GM20431 (cell line): ENCODE data around the gene PLSCR1.
"Not testable (repeated sequence)": the region's sequence is repeated elsewhere in the genome, so short reads cannot be mapped to it uniquely, and the experiment has no call there.

Source experiments
- in situ Hi-C: fragments of 300-500 bp; cut with MseI, MboI; formaldehyde crosslinking; loops from one replicate; pipeline ENCODE4 v1.15.0; 2020; ENCODE audit warnings: low sequenced_read_pairs; ENCODE audit not compliant: unreplicated experiment

The PLSCR1 gene

DNA sequence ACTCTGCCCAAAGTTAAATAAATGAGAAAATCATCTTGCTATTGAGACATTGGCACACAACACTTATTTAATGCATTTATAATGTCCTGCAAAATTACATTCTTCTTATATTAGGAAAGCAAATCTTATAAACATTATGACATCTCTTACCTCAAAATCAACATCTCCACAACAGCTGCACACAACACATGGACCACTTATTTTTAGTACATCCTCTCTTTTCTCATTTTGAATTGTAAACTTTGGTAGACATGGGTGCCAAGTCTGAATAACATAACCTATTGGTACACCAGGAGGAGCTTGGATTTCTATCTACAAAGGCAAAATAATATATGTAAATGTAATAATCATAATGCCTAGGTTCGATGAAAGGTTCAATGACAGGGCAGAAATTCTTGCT is 23.0 kb downstream of the PLSCR1 start:
- in situ Hi-C loops = no loop called here

DNA sequence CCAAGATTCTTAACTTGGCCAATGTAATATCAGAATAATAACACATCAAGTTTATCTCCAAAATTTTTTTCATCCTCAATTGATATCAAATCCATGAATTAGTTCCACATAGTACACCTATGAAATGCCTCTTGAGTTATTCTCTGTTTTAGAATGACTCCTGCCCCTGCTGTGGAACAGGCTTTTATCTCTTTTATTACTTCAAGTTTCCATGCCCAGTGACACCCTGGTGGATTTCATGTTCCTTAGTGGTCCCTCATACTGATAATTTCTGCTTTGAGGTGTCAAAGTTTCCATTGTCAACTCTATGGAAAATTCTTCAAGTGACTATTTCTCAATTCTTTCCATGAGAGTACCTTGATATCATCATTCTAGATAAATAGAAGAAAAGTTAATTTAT is 24.6 kb downstream of the PLSCR1 start:
- in situ Hi-C loops = no loop called here

DNA sequence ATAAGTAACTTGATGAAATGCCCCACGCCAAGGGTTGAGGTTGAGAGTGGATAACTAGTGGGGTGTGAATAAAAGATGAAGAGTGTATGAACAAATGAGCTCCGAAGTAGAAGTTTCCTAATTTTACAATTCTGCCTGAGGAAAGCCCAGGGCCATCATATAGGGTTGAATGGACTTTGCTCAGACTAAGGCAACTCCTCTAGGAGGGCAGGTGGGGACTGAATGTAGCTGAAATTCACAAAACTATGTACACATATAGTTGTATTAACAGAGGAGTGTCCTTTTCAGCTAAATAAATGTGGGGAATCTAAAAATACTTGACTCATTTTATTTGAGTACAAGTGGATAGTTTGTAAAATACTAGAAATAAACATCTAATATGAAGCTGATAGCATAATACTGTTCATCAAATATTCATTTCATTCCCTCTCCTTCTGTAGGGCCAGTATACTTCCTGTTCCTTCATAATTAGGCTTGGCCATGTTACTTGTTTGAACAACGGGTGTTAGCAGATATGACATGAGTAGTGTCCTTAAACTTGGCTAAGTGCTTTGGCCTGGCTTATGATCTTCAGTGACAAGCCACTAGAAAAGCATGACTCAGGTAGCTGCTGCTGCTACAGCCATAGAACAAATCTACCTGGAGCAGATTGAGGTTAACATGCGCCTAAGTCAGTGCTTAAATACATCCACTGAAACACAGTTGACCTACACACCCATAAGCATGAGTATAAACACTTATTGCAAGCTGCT is 26.5 kb downstream of the PLSCR1 start:
- in situ Hi-C loops = no loop called here

DNA sequence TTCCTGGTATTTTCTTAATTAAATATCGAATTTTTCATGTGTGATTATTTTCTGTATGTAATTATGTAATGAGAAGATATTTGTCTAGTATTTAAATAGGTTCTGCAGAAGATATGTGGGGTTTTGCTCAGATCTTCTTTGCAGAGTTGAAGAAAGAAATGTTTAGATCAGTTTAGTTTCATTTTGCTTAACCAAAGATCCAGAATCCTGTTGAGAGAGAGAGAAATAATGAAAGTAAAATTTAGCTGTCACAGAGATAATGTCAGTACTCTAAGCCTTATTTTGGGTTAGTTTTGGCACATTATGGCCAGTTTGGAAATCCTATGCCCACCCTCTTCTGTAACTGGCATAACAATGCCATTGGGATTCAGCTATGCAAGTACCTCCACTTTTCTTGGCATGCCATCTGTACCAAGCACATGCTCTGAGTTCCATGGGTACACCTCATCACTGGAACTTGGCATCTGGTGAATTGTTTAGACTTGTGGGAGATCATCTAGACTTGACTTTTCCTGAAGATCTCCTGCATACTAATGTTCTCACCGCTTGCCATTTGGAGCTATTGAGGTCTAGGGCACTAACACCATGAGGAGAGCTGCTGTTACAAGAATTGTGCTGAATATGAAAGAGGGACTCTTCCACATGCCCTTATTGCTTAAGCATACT is 30.9 kb downstream of the PLSCR1 start:
- in situ Hi-C loops = no loop called here

DNA sequence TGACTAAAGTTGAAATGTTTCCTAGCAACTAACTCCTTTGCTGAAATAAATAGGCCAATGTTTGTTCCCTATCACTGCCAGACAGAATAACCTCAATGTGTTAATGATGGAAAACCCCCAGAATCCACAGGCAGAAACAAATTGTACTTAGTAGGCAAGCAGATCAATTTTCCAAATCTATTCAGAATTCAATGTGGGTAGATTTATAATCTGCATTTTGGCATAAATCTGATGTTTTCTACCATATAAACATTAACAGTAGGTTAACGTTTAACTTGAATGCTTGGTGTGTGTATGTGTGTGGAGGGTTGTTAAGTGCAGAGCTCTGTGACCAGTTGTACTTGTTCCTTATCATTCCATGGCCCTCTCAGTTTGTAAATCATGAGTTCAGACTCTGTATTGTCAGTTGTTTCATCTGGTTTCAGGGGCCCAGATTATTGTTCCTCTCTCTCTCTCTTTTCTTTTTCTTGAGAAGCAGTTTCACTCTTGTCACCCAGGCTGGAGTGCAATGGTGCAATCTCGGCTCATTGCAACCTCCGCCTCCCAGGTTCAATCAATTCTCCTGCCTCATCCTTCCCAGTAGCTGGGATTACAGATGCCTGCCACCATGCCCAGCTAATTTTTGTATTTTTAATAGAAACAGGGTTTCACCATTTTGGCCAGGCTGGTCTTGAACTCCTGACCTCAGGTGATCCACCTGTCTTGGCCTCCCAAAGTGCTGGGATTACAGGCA is 32.8 kb downstream of the PLSCR1 start:
- in situ Hi-C loops = no loop called here

DNA sequence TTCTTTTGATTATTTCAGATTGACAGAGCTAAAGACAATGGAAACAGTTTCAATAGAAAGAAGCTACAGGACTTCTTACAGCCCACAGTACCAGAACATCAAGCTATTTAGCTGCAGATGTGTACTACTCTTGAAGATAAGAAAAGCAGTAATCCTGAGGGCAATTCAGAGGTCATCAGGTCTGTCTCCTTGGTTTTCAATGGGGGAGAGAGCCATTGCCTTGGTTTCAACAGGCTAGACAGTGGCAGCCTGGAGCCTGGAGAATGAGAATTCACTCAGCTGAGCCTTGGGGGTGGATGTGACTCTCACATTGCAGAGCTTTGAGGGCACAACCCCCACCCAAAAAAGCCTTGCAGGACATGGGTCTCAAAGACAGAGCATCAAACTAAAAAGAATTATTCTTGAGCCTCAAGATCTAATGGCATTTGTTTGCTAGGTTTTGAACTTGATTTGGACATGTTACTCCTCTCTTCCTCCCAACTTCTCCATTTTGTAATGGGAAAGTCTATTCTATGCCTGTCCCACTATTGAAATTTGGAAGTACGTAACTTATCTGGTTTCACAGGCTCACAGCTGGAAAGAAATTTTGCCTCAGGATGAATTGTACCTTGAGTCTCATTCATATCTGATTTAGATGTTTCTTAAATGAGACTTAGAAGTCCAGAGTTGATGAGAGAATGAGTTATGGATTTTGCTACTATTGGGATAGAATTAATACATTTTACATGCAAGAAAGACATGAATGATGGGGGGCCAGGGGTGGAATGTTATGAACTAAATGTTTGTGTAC is 36.9 kb downstream of the PLSCR1 start:
- in situ Hi-C loops = no loop called here

DNA sequence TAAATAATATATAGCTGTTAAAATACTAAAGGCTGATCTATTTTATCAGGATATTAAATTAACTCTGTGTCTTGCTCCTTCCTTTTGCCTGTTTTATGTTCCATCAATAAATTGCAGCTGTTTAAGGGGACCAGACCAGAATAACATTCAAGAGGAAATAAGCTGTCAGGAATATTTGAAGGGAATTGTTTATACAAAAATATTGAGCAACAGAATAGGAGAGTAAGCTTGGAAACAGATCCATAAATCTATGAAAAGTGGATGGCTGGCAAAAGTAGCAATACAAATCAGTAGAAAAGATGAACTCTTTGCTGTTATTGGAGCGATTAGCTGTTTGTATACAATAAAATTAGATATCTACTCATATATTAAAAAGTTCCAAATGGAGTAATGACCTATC is 38.9 kb downstream of the PLSCR1 start:
- in situ Hi-C loops = no loop called here

DNA sequence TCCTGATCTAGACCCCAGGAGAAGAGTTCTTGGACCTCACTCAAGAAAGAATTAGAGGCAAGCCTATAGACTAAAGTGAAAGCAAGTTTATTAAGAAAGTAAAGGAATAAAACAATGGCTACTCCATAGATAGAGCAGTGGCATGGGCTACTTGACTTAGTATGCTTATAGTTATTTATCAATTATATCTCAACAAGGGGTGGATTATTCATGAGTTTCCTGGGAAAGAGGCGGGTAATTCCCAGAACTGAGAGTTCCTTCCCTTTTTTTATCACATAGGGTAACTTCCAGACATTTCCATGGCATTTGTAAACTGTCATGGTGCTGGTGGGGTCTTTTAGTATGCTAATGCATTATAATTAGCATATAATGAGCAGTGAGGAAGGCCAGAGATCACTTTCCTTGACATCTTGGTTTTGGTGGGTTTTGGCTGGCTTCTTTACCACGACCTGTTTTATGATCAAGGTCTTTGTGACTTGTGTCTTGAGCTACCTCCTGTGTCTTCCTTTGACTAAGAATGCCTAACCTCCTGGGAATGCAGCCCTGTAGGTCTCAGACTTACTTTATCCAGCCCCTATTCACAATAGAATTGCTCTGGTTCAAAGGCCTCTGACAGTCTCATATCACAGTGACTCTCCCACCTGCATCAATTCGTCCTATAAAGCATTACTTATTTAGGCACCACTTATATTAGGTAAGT is 39.8 kb downstream of the PLSCR1 start:
- in situ Hi-C loops = no loop called here

DNA sequence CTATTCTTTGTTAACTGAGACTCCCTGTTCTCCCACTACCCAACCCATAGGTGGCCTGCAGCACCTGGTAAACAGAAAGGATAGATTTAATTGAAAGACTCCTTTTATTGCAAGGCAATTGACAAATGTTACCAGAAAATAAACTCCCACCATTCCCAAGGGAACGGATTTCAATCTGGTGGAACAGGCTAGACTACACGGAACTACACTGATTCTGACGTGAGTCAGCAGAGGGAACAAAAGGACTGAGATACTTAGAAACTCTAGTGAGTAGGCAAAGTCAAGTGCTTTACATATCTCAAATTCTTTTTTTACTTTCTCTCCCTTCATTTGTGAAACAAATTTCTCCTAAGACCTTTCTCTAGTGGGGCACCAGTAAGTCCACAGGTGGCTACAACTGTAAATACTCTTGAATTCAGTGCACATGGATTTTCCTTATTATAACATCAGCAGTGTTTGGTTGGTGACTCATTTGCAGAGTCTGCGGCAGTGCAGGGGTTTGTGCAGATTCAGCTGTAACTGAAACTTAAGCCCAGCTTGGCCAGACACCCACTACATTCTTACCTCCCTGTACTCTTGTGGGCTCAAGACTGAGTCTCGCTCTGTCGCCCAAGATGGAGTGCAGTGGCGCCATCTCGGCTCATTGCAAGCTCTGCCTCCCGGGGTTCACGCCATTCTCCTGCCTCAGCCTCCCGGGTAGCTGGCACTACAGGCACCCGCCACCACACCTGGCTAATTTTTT is 40.8 kb downstream of the PLSCR1 start:
- in situ Hi-C loops = no loop called here

DNA sequence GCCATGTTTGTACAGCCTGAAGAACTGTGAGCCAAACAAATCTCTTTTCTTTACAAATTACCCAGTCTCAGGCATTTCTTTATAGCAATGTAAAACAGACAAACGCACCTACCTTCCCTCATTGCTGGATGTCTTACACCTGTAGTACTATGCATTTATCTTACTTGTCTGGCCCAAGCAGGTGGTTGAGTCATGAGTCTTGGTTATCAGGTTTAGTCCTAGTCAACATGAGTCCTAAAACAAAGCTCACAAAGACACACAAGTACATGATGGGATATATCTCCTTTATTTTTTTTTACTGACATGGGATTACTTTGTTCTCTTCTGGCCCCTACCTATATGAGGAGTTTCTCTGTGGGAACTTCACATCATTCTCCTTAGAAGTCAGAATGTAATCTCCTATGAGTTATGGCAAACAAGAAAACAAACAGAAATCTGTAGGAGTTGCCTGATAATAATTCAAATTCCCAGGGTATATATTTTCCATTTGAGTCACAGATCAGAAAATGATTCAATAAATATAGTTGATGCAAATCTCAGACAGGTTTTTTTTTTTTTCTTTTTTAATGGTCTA is 41.4 kb downstream of the PLSCR1 start:
- in situ Hi-C loops = no loop called here

DNA sequence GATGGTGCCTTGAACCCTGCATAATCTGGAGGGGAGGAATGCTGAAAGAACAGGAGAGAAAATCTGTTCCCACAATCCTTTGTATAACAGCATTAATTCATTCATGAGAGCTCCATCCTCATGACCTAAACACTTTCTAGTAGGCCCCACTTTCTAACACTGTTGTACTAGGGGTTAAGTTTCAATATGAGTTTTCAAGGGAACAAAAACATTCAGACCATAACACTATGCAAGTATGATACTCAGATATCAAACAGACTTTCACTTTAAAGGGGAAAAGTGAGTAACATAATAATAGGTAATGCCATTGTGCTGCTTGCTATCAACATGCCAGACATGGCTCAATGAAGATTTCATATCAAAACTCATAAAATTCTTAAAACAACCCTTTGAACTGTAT is 42.7 kb downstream of the PLSCR1 start:
- in situ Hi-C loops = no loop called here

DNA sequence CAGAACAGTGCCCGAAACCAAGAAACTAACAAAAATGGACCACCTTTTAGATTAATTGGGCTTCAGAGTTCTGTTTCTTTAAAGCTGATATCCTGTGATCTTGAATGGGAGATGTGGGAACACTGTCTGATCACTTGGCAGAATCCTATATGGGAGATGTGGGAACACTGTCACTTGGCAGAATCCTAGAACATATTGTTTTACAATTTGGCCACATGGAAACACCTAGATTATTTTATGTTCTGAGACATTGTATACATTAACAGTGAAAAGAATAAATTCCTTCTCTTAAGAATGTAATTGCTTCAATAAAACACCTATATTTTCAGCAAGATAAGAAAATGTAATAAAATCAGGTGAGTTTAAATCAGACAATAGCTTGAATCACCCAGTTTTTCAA is 44.7 kb downstream of the PLSCR1 start:
- in situ Hi-C loops = no loop called here

DNA sequence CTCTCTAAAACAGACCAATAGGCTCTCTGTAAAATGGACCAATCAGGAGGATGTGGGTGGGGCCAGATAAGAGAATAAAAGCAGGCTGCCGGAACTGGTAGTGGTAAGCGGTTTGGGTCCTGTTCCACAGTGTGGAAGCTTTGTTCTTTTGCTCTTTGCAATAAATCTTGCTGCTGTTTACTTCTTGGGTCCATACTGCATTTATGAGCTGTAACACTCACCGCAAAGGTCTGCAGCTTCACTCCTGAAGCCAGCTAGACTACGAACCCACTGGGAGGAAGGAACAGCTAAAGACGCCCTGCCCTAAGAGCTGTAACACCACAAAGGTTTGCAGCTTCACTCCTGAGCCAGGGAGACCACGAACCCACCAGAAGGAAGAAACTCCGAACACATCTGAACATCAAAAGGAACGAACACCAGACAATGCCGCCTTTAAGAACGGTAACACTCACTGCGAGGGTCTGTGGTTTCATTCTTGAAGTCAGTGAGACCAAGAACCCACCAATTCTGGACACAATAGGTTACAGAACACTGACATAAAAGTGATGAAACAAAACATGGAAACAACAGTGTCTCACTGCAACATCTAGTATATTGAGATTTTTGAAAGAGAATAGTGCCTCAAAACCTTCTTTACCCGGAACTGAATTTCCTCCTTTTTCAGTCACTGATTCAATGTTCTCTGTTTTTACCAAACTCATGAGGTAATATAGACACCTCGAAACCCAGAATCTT is 46.2 kb downstream of the PLSCR1 start:
- in situ Hi-C loops = no loop called here

DNA sequence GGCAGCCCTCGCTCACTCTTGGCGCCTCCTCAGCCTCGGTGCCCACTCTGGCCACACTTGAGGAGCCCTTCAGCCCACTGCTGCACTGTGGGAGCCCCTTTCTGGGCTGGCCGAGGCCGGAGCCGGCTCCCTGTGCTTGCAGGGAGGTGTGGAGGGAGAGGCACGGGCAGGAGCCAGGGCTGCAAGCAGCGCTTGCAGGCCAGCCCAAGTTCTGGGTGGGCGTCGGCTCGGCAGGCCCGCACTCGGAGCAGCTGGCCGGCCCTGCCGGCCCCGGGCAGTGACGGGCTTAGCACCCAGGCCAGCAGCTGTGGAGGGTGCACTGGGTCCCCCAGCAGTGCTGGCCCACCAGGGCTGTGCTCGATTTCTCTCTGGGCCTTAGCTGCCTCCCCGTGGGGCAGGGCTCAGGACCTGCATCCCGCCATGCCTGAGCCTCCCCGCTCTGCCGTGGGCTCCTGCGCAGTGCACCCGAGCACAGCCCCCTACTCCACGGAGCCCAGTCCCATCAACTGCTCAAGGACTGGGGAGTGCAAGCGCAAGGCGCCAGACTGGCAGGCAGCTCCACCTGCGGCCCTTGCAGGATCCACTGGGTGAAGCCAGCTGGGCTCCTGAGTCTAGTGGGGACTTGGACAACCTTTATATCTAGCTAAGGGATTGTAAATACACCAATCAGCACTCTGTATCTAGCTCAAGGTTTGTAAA is 47.1 kb downstream of the PLSCR1 start:
- in situ Hi-C loops = not testable (repeated sequence)

DNA sequence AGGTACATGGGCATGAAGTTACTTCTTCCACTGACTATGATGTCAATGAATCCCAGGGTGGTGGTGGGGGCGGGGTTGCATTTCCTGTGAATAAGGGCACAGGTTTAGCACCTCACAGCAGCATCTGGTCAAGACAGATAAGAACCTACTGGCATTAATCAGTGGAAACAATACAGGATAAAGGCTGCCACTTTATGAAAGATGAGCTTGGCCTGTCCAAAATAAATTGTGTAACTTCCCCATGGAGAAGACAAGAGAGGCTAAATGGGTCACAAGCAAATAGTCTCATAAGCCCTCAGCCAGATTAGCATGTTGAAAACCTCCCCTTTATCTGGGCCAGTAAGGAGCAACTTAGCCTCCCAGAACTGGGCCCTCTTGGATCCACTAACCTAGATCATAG is 47.7 kb downstream of the PLSCR1 start:
- in situ Hi-C loops = no loop called here

DNA sequence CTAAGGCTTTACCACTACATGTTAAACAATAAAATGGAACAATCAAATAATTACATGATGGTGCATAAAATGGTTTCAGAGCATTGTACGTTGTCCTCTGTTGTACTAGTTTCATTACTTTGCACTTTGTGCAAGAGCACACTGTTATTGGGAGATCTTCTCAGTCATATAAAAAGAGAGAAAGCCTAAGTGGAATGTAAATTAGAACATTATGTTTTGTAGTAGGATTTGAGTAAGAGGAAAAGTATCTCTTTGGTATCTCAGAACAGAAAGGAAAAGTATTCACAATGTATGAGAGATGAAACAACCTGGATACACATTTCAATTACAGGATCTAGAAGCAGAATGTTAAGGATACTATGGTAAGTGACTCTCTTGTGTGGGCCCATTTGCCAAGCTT is 48.2 kb downstream of the PLSCR1 start:
- in situ Hi-C loops = no loop called here

DNA sequence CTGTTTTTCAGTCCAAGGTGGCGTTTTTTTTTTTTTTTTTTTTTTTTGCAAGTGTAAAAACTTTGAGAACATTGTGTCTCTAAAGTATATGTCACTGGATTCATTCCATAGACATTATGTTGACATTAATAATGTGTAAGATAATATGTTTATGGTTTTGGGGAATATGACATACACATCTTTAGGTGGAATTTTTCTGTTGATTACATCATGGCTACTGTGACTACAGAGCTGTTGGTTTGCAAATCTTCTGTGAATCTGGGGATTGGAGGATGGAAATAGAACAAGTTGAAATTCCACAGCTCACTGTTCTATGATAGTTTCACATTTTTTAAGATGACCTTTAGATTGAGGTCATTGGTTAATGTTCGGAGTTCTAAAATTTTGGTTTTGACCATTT is 50.6 kb downstream of the PLSCR1 start:
- in situ Hi-C loops = no loop called here

DNA sequence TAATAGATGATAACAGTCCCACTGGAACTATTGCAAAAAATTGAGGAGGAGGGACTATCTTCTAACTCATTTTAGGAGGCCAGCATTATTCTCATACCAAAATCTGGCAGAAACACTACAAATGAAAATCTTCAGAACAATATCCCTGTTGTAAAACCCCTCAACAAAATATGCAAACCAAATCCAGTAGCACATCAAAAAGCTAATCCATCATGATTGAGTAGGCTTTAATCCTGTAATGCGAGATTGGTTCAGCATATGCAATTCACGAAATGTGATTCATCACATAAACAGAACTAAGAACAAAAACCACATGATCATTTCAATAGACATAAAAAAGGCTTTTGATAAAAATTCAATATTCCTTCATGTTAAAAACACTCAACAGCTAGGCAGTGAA is 51.2 kb downstream of the PLSCR1 start:
- in situ Hi-C loops = no loop called here
